GM18517 (cell line): ENCODE results near the gene RAPGEF6.
"Not testable (repeated sequence)": the region's sequence is repeated elsewhere in the genome, so short reads cannot be mapped to it uniquely, and the experiment has no call there.

Experiments used
- ATAC-seq: cut with Tn5 transposase; IDR thresholded peaks from one replicate; pipeline ENCODE4 v1.9.1; 2021; ENCODE audit warnings: mild to moderate bottlenecking, moderate library complexity; ENCODE audit not compliant: unreplicated experiment

The RAPGEF6 gene

GRCh38 chr5:131634996-131635683, at the start of gene RAPGEF6:
TSS of gene RAPGEF6 (minus strand) at chr5:131635229. CDS start at chr5:131635030, 199 bp downstream.
- peak; percentile 82 for ATAC-seq

DNA sequence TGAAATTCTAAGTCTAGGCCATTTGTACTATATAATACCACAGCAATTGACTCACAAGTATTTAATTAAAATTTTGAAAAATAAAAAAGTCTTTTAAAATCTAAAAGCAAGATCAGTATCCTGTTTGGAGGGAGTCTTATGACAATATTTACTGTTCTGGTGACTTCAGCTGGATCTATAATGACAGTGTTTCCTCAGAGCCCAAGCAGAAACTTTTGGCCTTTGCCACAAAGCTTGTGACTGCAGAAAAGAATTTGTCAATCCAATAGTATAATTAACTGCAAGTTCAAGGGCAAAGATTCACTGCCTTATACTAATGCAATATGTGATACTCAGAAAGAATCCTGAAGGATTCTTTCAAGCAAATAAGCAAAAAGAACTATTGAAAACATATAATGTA, 49.6 kb upstream of the RAPGEF6 start:
- no peak for ATAC-seq

- no peak for ATAC-seq
Observed at GRCh38 chr5:131684051-131684450, 49.0 kb upstream of the RAPGEF6 start.

GRCh38 chr5:131682826-131683225, 47.8 kb upstream of the RAPGEF6 start:
- no peak for ATAC-seq

DNA sequence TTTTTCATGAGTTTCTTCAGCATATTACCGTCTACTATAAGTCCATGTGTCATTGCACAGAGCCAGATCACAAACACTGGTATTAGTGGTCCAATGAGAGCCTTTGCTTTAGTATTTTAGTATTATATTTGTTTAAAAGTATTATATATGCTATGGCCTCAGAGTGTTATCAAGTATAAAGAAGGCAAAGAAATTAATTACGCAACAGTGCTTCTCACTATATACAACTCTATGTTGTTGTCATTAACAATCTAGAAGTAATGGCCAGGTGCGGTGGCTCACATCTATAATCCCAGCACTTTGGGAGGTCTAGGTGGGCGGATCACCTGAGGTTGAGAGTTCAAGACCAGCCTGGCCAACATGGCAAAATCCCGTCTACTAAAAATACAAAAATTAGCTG, 47.1 kb upstream of the RAPGEF6 start:
- ATAC-seq = no peak

GRCh38 chr5:131679911-131680310, 44.9 kb upstream of the RAPGEF6 start:
- ATAC-seq = no peak

DNA sequence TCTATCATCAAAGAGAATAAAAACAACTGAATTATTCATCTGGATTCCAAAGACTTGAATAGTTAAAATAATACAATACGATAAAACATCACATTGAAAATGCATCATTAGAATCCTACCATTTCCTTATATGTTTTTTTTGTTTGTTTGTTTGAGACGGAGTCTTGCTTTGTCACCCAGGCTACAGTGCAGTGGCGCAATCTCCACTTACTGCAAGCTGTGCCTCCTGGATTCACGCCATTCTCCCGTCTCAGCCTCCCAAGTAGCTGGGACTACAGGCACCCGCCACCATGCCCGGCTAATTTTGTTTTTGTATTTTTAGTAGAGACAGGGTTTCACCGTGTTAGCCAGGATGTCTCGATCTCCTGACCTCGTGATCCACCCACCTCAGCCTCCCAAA, 43.2 kb upstream of the RAPGEF6 start:
- ATAC-seq = not testable (repeated sequence)

- ATAC-seq = no peak
Observed at GRCh38 chr5:131677115-131677514, 42.1 kb upstream of the RAPGEF6 start.

GRCh38 chr5:131672776-131673175, 37.7 kb upstream of the RAPGEF6 start:
- ATAC-seq = no peak

- no peak for ATAC-seq
Observed at GRCh38 chr5:131671994-131672655, 37.1 kb upstream of the RAPGEF6 start.

- ATAC-seq = no peak
Observed at GRCh38 chr5:131671409-131671808, 36.4 kb upstream of the RAPGEF6 start.

DNA sequence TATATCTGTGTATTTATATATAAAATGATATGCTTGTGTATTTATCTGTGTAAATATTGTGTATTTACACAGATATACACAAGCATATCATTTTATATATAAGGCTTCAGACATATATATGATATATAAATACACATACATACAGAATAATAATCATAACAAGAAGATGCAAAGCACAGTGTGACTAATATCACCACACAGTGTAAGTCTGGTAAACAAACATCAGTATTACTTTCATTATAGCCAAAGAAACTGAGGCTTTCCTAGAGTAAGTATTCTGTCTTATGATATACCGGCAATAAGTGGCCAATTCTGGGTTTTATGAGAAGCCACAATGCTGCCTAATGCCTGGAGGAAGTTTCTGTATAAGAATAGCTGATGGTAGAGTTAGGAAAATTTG, 29.9 kb upstream of the RAPGEF6 start:
- no peak for ATAC-seq

- no peak for ATAC-seq
Observed at GRCh38 chr5:131661933-131662332, 26.9 kb upstream of the RAPGEF6 start.

DNA sequence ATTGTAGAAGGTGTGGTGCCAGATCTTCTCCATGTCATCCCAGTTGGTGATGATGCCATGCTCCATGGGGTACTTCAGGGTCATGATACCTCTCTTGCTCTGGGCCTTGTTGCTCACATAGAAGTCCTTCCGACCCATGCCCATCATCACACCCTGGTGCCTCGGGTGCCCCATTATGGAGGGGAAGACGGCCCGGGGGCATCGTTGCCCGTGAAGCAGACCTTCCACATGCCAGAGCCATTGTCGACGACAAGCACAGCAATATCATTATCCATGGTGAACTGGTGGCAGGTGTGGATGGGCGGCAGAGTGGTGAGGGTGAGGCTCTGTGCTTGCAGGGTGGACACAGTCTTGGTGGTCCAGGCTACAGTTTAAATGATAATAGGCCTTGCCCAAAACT, 24.8 kb upstream of the RAPGEF6 start:
- no peak for ATAC-seq

DNA sequence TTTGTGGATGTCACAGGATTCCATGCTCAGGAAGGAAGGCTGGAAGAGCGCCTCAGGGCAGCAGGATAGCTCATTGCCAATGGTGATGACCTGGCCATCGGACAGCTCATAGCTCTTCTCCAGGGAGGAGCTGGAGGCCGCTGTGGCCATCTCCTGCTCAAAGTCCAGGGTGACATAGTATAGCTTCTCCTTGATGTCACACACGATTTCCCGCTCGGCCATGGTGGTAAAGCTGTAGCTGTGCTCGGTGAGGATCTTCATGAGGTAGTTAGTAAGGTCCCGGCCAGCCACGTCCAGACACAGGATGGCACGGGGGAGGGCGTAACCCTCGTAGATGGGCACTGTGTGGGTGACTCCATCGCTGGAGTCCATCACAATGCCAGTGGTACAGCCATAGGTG, 24.3 kb upstream of the RAPGEF6 start:
- no peak for ATAC-seq

DNA sequence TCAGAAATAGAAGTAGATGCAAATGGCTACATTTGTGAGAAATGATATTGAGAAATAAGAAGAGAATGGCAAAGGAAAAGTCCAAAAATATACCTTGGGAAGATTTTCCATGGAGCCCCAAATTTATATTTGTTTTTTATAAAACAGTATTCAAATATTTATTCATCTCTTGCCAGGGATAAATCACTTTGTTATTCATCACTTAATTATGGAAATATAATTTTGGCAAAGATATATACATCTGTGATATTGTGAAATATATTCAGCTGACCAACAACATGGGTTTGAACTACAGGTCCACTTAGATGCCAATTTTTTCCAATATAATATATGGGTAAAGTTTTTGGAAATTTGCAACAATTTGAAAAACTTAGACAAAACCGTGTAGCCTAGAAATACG, 19.7 kb upstream of the RAPGEF6 start:
- no peak for ATAC-seq

- no peak for ATAC-seq
Observed at GRCh38 chr5:131654309-131654708, 19.3 kb upstream of the RAPGEF6 start.

DNA sequence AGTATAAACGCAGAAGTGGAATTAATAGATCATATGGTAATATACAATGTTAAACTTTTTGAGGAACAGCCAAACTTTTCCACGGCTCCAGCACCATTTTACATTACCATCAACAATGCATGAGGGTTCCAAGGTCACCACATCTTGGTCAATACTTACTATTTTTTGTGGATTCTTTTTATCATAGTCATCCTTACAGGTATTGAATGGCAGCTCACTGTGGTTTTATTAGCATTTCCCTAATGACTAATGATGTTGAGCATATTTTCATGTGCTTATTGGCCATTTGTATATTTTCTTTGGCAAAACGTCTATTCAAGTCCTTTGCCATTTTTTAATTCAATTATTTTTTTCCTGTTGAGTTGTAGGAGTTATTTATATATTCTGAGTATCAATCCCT, 14.1 kb upstream of the RAPGEF6 start:
- no peak for ATAC-seq

DNA sequence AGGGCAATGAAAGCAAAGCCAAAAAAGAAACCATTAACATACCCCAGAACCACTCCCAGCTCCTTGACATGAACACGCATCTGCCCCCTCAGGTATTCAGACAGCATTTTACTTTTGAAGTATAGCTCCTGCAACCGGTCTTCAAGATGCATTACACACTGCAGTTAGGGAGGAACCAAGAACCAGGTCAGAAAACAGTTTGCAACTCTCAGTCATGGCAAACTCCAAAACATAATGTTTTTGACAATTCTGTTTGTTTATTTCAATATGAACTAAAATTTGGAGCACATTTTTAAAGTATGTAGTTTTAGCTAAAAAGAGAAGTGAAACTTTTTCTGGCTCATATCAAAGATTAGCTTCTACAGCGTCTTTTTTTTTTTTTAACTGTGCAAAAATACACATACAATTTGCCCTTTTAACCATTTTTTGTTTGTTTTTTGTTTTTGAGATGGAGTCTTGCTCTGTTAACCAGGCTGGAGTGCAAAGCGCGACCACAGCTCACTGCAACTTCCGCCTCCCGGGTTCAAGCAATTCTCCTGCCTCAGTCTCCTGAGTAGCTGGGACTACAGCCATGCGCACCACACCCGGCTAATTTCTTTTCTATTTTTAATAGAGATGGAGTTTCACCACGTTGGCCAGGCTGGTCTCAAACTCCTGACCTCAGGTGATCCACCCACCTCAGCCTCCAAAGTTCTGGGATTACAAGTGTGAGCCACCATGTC, 12.2 kb upstream of the RAPGEF6 start:
- ATAC-seq = peak; percentile 73

DNA sequence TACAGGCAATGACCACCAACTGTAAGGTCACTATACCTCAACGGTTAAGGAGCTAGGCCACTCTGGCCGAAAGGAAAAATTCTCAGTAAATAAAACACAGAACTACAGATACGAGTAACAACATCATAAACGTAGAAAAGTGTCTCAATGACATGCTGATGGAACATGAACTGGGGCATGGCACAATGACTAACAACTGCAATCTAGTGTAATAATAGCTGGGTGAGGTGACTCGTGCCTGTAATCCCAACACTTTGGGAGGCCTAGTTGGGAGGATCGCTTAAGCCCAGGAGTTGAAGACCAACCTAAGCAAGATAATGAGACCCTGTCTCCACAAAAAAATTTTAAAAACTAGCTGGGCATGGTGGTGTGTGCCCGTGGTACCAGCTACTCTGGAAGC, 9.8 kb upstream of the RAPGEF6 start:
- ATAC-seq = no peak

DNA sequence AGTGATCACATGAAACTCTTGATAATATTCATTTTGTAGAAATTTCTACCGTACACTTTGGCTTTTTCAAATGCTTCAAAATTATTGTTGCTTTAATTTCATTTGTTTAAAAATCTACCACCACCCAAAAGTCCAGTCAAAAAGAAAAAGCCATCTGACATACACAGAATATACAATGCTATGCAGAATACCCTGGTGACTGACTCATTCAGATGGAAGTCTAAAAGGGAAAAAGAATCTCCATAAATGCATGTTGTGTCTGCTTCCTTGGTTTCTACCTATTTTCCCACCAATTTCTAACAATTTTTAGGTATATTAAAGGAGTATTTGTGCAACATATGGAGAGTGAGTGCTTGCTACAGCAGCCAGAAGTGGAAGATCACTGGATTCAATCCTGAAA, 9.3 kb upstream of the RAPGEF6 start:
- no peak for ATAC-seq

DNA sequence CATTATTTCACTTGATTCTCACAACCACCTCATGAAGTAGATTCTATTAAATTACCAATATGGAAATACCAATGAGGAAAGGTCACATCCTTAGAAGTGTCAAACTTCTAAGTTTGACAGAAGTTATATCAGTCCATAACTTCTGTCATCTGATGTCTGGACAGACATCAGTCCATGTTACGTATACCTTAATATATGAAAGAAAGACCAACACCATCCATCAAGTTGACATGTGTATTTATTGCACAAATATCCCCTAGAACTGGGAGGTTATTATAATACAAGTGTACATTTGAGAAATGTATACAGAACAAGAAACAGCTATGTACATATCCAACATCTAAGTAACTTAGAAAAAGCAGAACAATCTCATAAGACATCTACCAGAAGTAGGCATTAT, 6.5 kb upstream of the RAPGEF6 start:
- ATAC-seq = no peak
